ENCODE data around the gene COQ5. TPM values are rescaled to one million over a fixed set of nuclear protein-coding genes. Genes with fewer than 3 reads are reported as not detected.

COQ5 gene
- total RNA-seq, result 10 to 100 TPM; 25.1 to 28.4 TPM
- 10 to 100 TPM; 21.1 to 23.7 TPM for polyA plus RNA-seq
- long read RNA-seq, donor 1, transcript COQ5-201 (7 exons, 1,535 nt), result major isoform, 16 of 123 reads
- long read RNA-seq, donor 1, partial matches to known transcripts, result 89 of 123 reads
- long read RNA-seq, donor 1, other reads (novel, unspliced or antisense), result 16 of 123 reads
- long read RNA-seq, donor 2, partial matches to known transcripts, result 38 of 39 reads
- long read RNA-seq, donor 2, other reads (novel, unspliced or antisense), result 0 of 39 reads
- long read RNA-seq, donor 3, transcript COQ5-201 (7 exons, 1,535 nt), result major isoform, 8 of 49 reads
- long read RNA-seq, donor 3, partial matches to known transcripts, result 41 of 49 reads
- long read RNA-seq, donor 3, other reads (novel, unspliced or antisense), result 0 of 49 reads
- long read RNA-seq, donor 4, partial matches to known transcripts, result 7 of 9 reads
- long read RNA-seq, donor 4, other reads (novel, unspliced or antisense), result 0 of 9 reads
- long read RNA-seq, donor 5, transcript COQ5-201 (7 exons, 1,535 nt), result major isoform, 12 of 26 reads
- long read RNA-seq, donor 5, partial matches to known transcripts, result 14 of 26 reads
- long read RNA-seq, donor 5, other reads (novel, unspliced or antisense), result 0 of 26 reads

- no peaks in the 10 kb centered on the region for H3K9me3 ChIP-seq (ENCODE audit: control insufficient read depth in 4 of 4, insufficient read depth in 3 of 4, low read length in 3 of 4)
- H3K27ac ChIP-seq (ENCODE audit: low read depth in 1 of 2, low read length in 1 of 2), result peak within 1 kb of the TSS; percentile 93 to 98
- peaks cover 0 to 1% (median 0%) of the 10 kb centered on the region in 4 donors for H3K36me3 ChIP-seq (ENCODE audit: control insufficient read depth in 4 of 4, insufficient read depth in 4 of 4, low read length in 4 of 4)
- H3K9ac ChIP-seq (ENCODE audit: insufficient read depth in 1 of 2, low read length in 2 of 2), result peak within 1 kb of the TSS; percentile 82 to 91
- no peaks in the 10 kb centered on the region for H3K27me3 ChIP-seq (ENCODE audit: control insufficient read depth in 3 of 3, insufficient read depth in 3 of 3, low read length in 2 of 3)
- WGBS, 2 donors, result 0 to 1% methylated on average over 38 of the region's 38 CpGs
- ATAC-seq (ENCODE audit: insufficient read depth, low FRiP score) (peak; percentile 92), DNase-seq (peak; percentile 96 to 98 (median 97))
- H3K4me3 ChIP-seq, result peak within 1 kb of the TSS; percentile 92
- no peak for TF ChIP-seq CTCF (IDR thresholded peaks at IDR 0.05; ENCODE audit: control extremely low read depth, extremely low read depth)
- peaks cover 0 to 12% (median 2%) of the 10 kb centered on the region in 5 donors for H3K4me1 ChIP-seq (ENCODE audit: control insufficient read depth in 5 of 5, insufficient read depth in 5 of 5, low read length in 5 of 5)
Measured at GRCh38 chr12:120528861-120529525, at the start of gene COQ5. COQ5 (minus strand) TSS chr12:120529158; CDS start chr12:120529141, 17 bp downstream.

GRCh38 chr12:120574106-120574505 is 45.1 kb upstream of the COQ5 start:
- no peak for TF ChIP-seq CTCF (IDR thresholded peaks at IDR 0.05; ENCODE audit: control extremely low read depth, extremely low read depth)
- 84 to 90% methylated on average over 2 of the region's 2 CpGs for WGBS, 2 donors
- Histone ChIP-seq H3K4me1 (ENCODE audit: control insufficient read depth in 5 of 5, insufficient read depth in 5 of 5, low read length in 5 of 5) (no peaks in the 10 kb centered on the region), H3K27me3 (ENCODE audit: control insufficient read depth in 3 of 3, insufficient read depth in 3 of 3, low read length in 2 of 3) (no peaks in the 10 kb centered on the region), H3K9me3 (ENCODE audit: control insufficient read depth in 4 of 4, insufficient read depth in 3 of 4, low read length in 3 of 4) (no peaks in the 10 kb centered on the region), H3K27ac (ENCODE audit: low read depth in 1 of 2, low read length in 1 of 2) (no peak overlapping the region), H3K4me3 (no peak overlapping the region), H3K36me3 (ENCODE audit: control insufficient read depth in 4 of 4, insufficient read depth in 4 of 4, low read length in 4 of 4) (peaks cover 48 to 69% (median 63%) of the 10 kb centered on the region in 4 donors), H3K9ac (ENCODE audit: insufficient read depth in 1 of 2, low read length in 2 of 2) (no peak overlapping the region)
- ATAC-seq (ENCODE audit: insufficient read depth, low FRiP score), result no peak
- no peak for DNase-seq

GRCh38 chr12:120573560-120573959 is 44.6 kb upstream of the COQ5 start:
- Histone ChIP-seq H3K36me3 (ENCODE audit: control insufficient read depth in 4 of 4, insufficient read depth in 4 of 4, low read length in 4 of 4) (peaks cover 46 to 68% (median 62%) of the 10 kb centered on the region in 4 donors), H3K9ac (ENCODE audit: insufficient read depth in 1 of 2, low read length in 2 of 2) (no peak overlapping the region), H3K4me1 (ENCODE audit: control insufficient read depth in 5 of 5, insufficient read depth in 5 of 5, low read length in 5 of 5) (no peaks in the 10 kb centered on the region), H3K9me3 (ENCODE audit: control insufficient read depth in 4 of 4, insufficient read depth in 3 of 4, low read length in 3 of 4) (no peaks in the 10 kb centered on the region), H3K27me3 (ENCODE audit: control insufficient read depth in 3 of 3, insufficient read depth in 3 of 3, low read length in 2 of 3) (no peaks in the 10 kb centered on the region), H3K27ac (ENCODE audit: low read depth in 1 of 2, low read length in 1 of 2) (no peak overlapping the region), H3K4me3 (no peak overlapping the region)
- WGBS, 2 donors, result 52 to 61% methylated on average over 6 of the region's 6 CpGs
- TF ChIP-seq CTCF (IDR thresholded peaks at IDR 0.05; ENCODE audit: control extremely low read depth, extremely low read depth), result no peak
- DNase-seq (no peak), ATAC-seq (ENCODE audit: insufficient read depth, low FRiP score) (no peak)
